Measurements from ENCODE around the gene ARTN. TPM values are rescaled to one million over a fixed set of nuclear protein-coding genes. Genes with fewer than 3 reads are reported as not detected.

Gene ARTN
- total RNA-seq, 1 donor from 2014 or later = 8.7 TPM

GRCh38 chr1:43981636-43982035 is 48.0 kb downstream of the ARTN start:
- DNase-seq (ENCODE audit: low read depth) (no peak), FAIRE-seq (no peak)
- TF ChIP-seq, protein P1, sequence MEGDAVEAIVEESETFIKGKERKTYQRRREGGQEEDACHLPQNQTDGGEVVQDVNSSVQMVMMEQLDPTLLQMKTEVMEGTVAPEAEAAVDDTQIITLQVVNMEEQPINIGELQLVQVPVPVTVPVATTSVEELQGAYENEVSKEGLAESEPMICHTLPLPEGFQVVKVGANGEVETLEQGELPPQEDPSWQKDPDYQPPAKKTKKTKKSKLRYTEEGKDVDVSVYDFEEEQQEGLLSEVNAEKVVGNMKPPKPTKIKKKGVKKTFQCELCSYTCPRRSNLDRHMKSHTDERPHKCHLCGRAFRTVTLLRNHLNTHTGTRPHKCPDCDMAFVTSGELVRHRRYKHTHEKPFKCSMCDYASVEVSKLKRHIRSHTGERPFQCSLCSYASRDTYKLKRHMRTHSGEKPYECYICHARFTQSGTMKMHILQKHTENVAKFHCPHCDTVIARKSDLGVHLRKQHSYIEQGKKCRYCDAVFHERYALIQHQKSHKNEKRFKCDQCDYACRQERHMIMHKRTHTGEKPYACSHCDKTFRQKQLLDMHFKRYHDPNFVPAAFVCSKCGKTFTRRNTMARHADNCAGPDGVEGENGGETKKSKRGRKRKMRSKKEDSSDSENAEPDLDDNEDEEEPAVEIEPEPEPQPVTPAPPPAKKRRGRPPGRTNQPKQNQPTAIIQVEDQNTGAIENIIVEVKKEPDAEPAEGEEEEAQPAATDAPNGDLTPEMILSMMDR (IDR thresholded peaks at IDR 0.05; ENCODE audit: insufficient read depth, low read length, severe bottlenecking) = no peak
- Histone ChIP-seq H3K4me3 (ENCODE audit: low read depth, low read length) (no peak overlapping the region), H3K27me3 (ENCODE audit: control insufficient read depth, insufficient read depth, low read length) (no peaks in the 10 kb centered on the region), H3K36me3 (ENCODE audit: control insufficient read depth, insufficient read depth, low read length) (peaks cover 22% of the 10 kb centered on the region)

DNA sequence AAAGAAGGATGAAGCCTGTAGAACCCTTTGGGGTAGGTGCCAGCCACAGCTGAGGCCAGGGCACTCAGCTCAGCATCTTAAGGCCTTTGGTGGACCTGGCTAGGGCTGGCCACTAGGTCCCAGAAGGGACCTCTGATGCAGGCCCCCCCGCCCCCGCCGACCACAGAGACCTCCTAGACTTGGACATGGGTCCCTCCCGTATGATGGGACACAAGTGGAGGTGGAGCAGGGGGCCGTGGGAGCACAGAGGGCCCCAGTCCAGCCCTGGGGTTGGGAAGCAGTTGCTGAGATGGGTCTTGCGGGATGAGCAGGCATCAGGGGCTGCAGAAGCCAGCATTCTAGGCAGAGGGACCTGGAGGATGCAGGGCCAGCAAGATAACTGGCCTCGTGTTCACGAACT is 48.6 kb downstream of the ARTN start:
- TF ChIP-seq, protein P1 (IDR thresholded peaks at IDR 0.05; ENCODE audit: insufficient read depth, low read length, severe bottlenecking) = no peak
- FAIRE-seq = no peak
- H3K36me3 ChIP-seq (ENCODE audit: control insufficient read depth, insufficient read depth, low read length) = peaks cover 19% of the 10 kb centered on the region

DNA sequence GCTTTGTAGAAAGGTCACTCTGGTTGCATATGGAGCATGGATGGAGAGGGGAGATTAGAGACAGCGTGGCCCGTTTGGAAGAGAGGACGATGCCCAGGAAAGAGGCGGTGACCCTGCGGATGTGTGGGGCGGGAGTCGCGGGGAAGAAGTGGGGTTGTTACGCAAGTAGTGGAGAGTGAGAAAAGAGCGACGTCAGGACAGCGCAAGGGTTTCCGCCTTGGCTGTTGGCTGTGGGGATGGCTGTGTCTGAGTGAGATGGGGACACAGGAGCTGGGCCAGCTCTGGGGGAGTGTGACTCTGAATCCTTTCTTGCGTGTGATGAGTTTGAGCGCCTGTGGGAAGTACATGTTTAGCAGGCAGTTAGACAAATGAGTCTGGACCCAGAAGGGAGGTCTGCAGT is 49.2 kb downstream of the ARTN start:
- TF ChIP-seq, protein P1 (IDR thresholded peaks at IDR 0.05; ENCODE audit: insufficient read depth, low read length, severe bottlenecking) = no peak
- DNase-seq (ENCODE audit: low read depth) = no peak
- Histone ChIP-seq H3K27me3 (ENCODE audit: control insufficient read depth, insufficient read depth, low read length) (no peaks in the 10 kb centered on the region), H3K4me3 (ENCODE audit: low read depth, low read length) (no peak overlapping the region), H3K36me3 (ENCODE audit: control insufficient read depth, insufficient read depth, low read length) (peaks cover 17% of the 10 kb centered on the region)
- no peak for FAIRE-seq

More for the DNA sequence above, 48.6 kb downstream of the ARTN start:
- Histone ChIP-seq H3K27me3 (ENCODE audit: control insufficient read depth, insufficient read depth, low read length) (no peaks in the 10 kb centered on the region), H3K4me3 (ENCODE audit: low read depth, low read length) (no peak overlapping the region)
- no peak for DNase-seq (ENCODE audit: low read depth)

DNA sequence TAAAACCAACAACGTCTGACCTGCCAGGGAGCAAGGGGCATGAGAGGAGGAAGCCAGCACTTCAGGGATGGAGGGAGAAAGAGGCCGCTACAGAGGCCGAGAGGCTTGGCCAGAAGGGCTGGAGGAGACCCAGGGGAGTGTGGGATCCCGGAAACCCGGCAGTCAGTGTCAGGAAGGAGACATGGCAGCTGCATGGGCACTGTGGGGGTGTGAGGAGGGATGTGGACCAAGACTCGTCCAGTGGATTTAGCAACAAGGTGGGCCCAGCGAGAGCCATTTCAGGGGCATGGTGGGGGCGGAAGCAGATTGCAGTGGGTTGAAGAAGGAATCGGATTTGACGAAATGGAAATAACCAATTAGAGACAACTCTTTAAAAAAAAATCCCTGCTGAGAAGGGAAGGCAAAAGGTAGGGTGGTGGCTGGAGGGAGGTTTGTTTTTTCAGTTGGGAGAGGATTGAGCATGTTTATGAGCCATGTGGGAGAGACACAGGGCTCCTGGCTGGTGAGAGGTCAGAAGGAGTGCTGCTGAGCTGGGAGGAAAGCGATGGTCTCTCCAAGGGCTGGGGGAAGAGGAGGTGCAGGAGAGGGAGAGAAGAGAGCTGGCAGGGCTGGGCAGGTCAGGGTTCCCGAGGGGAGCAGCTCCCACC is 49.8 kb downstream of the ARTN start:
- TF ChIP-seq, protein P1 (IDR thresholded peaks at IDR 0.05; ENCODE audit: insufficient read depth, low read length, severe bottlenecking) = no peak
- DNase-seq (ENCODE audit: low read depth) = no peak
- no peaks in the 10 kb centered on the region for H3K27me3 ChIP-seq (ENCODE audit: control insufficient read depth, insufficient read depth, low read length)
- H3K4me3 ChIP-seq (ENCODE audit: low read depth, low read length) = no peak overlapping the region
- H3K36me3 ChIP-seq (ENCODE audit: control insufficient read depth, insufficient read depth, low read length) = peaks cover 17% of the 10 kb centered on the region
- no peak for FAIRE-seq

DNA sequence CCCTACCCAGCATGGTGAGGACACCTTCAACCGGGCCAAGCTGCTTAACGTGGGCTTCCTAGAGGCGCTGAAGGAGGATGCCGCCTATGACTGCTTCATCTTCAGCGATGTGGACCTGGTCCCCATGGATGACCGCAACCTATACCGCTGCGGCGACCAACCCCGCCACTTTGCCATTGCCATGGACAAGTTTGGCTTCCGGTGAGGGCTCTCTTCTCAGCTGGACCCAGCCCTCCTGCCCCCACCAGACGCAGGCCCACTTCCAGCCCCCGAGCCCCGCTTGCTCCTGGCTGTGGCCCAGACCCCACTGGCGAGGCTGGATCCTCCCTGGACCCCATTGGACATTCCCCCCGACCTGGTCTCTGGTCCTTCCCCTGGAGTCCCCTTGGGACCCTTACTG is 51.3 kb downstream of the ARTN start:
- no peaks in the 10 kb centered on the region for H3K27me3 ChIP-seq (ENCODE audit: control insufficient read depth, insufficient read depth, low read length)

More for the DNA sequence above, 51.3 kb downstream of the ARTN start:
- FAIRE-seq = no peak
- Histone ChIP-seq H3K36me3 (ENCODE audit: control insufficient read depth, insufficient read depth, low read length) (peaks cover 17% of the 10 kb centered on the region), H3K4me3 (ENCODE audit: low read depth, low read length) (no peak overlapping the region)
- DNase-seq (ENCODE audit: low read depth) = no peak
- TF ChIP-seq, protein P1 (IDR thresholded peaks at IDR 0.05; ENCODE audit: insufficient read depth, low read length, severe bottlenecking) = no peak

Data from bronchial epithelial cell (primary cell).